ENCODE data around the gene GABRR2.

GABRR2 gene

GRCh38 chr6:89209457-89209856 lies 105.6 kb downstream of the GABRR2 start:
- Histone ChIP-seq H3K9ac (ENCODE audit: low read depth, low read length, poor library complexity, severe bottlenecking) (no peak overlapping the region), H3K4me2 (ENCODE audit: low read depth, low read length, poor library complexity, severe bottlenecking) (no peak overlapping the region), H2AFZ (ENCODE audit: low read length) (no peak overlapping the region), H3K4me3 (ENCODE audit: low read length, poor library complexity, severe bottlenecking) (no peak overlapping the region), H3F3A (ENCODE audit: low read depth) (no peaks in the 10 kb centered on the region), H3K4me1 (ENCODE audit: insufficient read depth, low read length, poor library complexity, severe bottlenecking) (peaks cover 7% of the 10 kb centered on the region), H4K20me1 (ENCODE audit: insufficient read depth, low read length, poor library complexity, severe bottlenecking) (no peaks in the 10 kb centered on the region), H3K36me3 (ENCODE audit: insufficient read depth, low read length) (no peaks in the 10 kb centered on the region), H3K27me3 (ENCODE audit: insufficient read depth, low read length, poor library complexity, severe bottlenecking) (no peaks in the 10 kb centered on the region), H3K9me3 (ENCODE audit: insufficient read depth, low read depth, low read length) (no peaks in the 10 kb centered on the region), H3K79me2 (ENCODE audit: insufficient read depth, low read length) (no peaks in the 10 kb centered on the region), H3K9me2 (replicated peaks; ENCODE audit: low read depth, low read length) (no peaks in the 10 kb centered on the region)
- TF ChIP-seq CTCF (conservative IDR thresholded peaks at IDR 0.05; ENCODE audit: low read length) = no peak
- TF ChIP-seq EZH2phosphoT487 (IDR thresholded peaks at IDR 0.05; ENCODE audit: borderline replicate concordance) = no peak

GRCh38 chr6:89208551-89208950 lies 106.5 kb downstream of the GABRR2 start:
- Histone ChIP-seq H3K4me2 (ENCODE audit: low read depth, low read length, poor library complexity, severe bottlenecking) (no peak overlapping the region), H3K79me2 (ENCODE audit: insufficient read depth, low read length) (no peaks in the 10 kb centered on the region), H3K9me2 (replicated peaks; ENCODE audit: low read depth, low read length) (no peaks in the 10 kb centered on the region), H3K4me3 (ENCODE audit: low read length, poor library complexity, severe bottlenecking) (no peak overlapping the region), H3K27me3 (ENCODE audit: insufficient read depth, low read length, poor library complexity, severe bottlenecking) (no peaks in the 10 kb centered on the region), H3K4me1 (ENCODE audit: insufficient read depth, low read length, poor library complexity, severe bottlenecking) (peaks cover 7% of the 10 kb centered on the region), H2AFZ (ENCODE audit: low read length) (no peak overlapping the region), H3K9ac (ENCODE audit: low read depth, low read length, poor library complexity, severe bottlenecking) (no peak overlapping the region), H4K20me1 (ENCODE audit: insufficient read depth, low read length, poor library complexity, severe bottlenecking) (no peaks in the 10 kb centered on the region), H3F3A (ENCODE audit: low read depth) (no peaks in the 10 kb centered on the region), H3K9me3 (ENCODE audit: insufficient read depth, low read depth, low read length) (no peaks in the 10 kb centered on the region), H3K36me3 (ENCODE audit: insufficient read depth, low read length) (no peaks in the 10 kb centered on the region)
- TF ChIP-seq CTCF (conservative IDR thresholded peaks at IDR 0.05; ENCODE audit: low read length) (no peak), EZH2phosphoT487 (IDR thresholded peaks at IDR 0.05; ENCODE audit: borderline replicate concordance) (no peak)

All from Loucy (cell line).